ENCODE results near the gene TSHZ2.
"Not testable (repeated sequence)": the region's sequence is repeated elsewhere in the genome, so short reads cannot be mapped to it uniquely, and the experiment has no call there.

TSHZ2 gene

DNA sequence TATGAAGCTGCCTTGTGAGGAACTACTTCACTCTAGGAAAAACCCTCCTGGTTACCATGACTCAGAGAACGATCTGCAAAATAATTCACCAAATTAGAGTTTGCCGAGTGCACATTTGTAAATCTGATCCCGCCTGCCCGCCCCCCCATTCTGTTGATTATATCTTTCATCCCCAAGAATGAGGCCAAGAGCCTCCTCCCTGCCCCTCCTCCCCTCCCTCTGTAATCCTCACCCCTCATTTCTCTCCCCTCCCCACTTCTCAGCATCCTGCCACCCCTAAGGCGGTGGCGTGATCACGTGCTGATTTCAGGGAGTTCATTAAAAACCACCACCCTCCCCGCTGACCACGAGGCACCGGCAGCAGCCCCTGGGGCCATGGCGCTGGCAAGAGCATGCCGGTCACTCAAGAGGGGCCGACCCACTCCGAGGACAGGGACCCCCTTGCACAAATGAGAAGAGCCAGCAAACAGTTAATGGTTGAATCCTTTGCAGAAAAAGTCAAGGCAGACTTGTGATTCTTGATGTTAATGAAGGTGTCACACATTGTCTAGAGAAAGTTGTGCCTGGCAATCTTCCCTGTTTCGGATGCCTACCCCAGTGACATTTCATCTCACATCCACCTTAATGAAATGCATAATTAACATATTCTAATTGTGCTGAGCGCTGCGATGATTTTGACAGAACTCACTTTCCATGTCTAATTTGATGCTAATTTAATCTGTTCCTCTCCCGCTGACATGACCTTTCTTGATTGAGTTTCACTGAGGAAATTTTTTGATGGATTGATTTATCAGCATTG, 373.6 kb downstream of the TSHZ2 start:
- no peak for DNase-seq (ENCODE audit: low read depth)

DNA sequence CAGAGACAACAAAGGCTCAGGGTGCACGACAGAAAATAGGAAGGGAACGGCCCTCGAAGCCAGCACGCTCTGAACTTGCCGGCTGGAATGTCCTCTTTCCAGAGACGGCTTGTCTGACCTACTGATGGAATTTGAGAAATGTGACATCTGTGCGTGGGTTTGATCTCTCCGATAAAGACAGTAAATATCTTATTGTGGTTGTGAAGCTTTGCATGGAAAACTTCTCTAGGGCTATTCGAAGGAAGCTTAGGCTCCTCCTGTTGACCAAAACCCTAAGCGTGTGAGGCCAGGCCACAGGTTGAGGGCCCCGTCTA, 374.1 kb downstream of the TSHZ2 start:
- no peak for DNase-seq (ENCODE audit: low read depth)

DNA sequence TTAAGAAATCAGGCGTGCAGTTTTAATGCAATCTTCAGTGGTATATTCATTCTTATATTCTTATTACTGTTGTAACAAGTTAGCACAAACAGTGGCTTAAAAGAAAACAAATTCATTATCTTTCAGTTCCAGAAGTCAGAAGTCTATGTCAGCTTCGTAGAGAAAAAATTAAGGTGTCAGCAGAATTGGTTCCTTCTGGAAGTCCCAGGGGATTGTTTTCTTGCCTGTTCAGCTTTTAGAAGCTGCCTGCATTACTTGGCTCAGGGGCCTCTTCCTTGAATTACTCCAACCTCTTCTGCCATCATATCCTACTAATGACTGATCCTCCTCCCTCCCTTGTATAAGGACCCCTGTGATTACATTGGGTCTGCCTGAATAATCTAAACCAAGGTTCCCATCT, 377.6 kb downstream of the TSHZ2 start:
- DNase-seq (ENCODE audit: low read depth) = no peak

DNA sequence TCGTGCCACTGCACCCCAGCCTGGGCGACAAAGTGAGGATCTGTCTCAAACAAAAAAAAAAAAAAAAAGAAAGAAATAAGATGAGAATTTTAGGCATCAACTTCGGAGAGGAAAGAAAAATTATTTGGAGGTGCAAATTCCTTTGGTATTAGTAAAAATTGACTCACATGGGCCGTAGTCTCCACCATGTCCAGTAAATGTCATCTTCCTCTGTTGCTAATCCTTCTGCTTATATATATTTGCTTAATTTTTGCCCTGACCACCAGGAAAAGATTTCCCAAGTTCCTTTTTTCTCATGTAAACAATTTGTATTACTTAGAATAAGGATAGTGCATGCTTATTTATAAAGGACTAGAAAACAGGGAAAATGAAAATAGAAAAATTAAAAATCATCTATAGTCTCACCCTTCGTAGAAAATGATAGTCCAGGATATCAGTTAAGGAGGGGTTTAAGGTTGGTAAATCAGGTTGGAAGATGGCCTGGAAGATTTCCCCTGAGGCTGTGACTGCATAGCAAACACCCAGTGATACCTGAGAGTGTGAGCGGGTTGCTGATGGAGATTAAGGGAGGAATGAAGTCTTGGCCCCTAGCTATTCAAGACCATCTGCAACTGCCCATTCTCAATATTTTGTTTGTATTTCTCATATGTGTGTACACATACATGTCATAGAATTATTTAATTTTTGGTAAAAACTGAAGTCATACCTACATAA, 380.7 kb downstream of the TSHZ2 start:
- no peak for DNase-seq (ENCODE audit: low read depth)

DNA sequence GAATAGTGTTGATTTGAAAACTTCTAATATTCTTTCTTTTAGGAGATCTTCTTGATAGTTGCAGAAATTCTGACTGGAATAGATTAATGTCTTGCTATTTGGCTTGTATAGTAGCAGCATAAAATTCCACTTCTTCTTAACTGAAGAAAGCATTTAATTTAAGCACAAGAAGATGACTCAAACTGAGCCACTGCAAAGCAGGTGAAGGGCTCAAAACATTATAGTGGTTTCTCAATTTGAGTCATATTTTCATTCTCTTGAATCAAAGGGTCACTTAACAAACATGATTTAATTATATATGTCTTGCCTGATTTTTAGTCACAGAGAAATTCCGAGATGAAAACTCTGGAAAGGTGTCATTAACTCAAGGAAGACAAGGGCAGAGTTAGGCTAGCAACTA, 382.2 kb downstream of the TSHZ2 start:
- no peak for DNase-seq (ENCODE audit: low read depth)

DNA sequence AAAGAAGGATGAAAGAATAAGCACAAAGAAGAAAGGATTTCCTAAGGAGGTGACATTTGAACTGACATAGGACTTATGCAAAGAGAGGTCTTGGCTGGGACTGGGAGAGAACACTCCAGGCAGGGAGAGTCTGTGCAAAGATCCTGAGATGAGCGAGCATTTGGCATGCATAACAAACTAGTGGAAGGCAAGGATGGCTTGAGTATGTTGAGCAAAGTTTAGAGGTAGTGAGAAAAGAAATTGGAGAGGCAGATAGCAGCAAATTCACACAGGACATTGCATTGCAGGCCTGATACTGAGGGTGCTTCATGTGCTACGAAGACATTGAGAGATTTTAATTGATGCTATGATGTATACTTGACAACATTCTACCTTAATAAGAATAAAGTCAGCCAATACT, 383.6 kb downstream of the TSHZ2 start:
- no peak for DNase-seq (ENCODE audit: low read depth)

DNA sequence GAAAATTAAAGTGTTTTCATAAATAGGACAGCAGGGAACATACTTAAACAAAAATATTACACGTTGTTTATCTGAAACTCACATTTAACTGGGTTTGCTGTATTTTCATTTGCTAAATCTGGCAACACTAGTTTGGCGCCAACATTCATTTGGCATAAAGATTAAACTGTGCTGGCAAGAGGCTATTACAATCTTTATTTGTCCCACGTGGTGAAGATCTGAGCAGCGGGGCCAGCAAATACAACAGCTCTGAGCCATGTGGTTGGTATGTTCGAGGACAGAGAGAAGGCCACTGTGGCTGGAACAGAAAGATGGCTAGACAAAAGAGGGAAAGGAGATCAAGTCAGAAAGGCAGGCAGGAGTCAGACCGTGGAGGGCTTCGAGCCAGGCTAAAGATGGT, 387.3 kb downstream of the TSHZ2 start:
- no peak for DNase-seq (ENCODE audit: low read depth)

DNA sequence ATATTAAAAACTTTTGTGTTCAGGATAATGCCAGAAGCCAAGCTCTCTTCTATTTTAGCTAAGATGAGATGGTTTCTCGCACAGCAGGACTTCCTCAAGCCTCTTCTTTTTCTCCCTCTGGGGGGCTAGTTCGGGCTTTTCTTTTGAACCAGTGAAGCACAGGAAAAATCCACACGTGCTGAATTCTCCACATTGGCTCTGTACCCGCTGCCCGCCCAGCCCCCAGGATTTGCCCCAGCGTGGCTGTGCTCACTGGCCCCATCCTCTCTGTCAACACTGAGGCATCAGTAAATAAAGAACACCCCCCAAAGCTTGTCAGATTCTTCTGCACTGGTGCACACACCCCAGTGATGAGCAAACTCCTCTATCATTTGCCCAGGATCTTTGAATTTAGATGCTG, 388.7 kb downstream of the TSHZ2 start:
- DNase-seq (ENCODE audit: low read depth) = no peak

DNA sequence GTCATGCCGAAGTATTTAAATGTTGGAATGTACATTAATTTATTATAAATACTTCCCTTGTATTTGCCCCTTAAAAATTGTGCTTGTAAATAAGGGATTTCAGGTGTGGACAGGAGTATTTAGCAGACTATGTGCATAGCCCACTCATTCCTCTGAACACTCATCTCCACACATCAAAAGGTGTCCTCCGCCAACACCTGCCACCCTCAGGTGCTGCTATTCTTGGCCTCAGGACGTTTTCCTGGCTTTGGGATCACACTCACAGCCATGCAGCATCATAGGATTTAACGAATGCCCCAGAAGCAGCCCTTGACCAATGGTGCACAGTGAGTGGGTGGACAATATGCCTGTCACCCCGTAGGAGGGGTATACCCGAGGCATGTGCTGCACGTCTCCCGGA, 390.6 kb downstream of the TSHZ2 start:
- DNase-seq (ENCODE audit: low read depth) = no peak

DNA sequence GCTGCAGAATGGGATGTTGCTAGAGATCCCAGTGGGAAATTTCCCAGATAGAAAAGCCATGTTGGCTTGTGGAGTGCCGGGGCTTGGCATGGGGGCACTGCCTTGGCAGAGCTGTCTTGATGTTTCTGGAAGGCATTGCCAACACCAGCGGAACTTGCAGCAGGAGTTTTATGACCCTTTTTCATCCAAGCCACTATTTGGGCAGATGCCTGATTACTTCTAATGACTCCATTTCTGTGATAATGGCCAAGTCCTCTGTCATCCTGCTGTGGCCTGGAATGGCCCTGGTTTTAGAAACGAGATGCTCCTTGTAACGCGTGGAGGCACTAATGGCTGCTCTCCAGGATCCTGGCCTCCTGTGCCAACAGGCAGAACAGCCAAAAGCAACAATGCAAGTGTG, 392.5 kb downstream of the TSHZ2 start:
- DNase-seq (ENCODE audit: low read depth) = no peak

DNA sequence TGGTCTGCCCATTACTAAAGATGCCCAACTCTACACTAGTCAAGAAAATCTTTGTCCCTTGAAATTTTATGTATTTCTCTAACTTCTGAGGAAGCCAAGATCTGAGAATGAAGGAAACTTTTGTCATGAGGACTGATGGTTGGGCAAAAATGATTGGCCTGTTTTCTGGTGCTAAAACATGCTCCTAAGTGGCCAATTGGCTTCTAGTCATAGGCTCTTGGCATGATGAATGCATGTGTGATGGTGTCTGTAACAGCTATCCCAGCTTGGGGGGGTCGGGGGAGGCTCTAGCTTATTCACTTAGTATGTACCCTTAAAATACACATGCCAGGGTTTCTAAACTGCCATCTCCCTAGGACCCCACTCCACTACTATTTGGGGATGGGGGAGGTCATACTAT, 392.9 kb downstream of the TSHZ2 start:
- no peak for DNase-seq (ENCODE audit: low read depth)

DNA sequence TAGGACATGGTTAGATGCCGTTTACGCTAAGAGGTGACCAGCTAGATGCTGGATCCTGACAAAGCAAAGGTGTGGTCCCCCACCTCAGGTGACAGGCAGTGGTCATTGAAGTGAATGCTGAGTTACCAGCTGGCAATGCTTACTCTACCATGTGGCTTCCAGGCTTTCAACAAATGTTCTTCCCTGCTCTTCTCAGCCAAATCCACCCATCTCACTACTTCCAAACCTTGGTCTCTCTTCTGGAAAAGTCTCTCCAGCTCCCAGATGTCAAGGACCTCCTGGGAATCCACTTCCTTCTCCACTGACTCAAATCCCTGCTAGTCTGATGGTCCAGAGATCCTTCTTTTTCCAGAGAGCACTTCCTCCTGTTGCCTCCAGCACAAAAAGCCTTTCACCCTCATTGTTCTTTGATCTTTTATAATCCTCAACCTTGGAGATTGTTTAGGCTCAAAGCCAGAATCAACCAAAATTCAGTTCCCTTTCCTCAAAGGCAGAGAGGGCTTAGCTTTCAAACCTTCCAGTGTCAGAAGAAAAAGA, 393.4 kb downstream of the TSHZ2 start:
- no peak for DNase-seq (ENCODE audit: low read depth)

DNA sequence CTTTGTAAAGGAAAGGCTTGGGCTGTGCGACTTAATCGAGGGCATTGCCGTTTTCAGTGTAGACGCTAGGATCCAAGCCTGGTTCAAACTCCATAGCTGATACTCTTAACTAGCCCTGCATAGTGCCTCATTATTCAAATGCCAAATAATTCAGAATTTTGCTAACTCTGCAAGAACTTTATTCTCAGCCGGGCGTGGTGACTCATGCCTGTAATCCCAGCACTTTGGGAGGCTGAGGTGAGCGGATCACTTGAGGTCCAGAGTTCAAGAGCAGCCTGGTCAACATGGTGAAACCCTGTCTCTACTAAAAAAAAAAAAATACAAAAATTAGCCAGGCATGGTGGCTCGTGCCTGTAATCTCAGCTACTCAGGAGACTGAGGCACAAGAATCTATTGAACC, 394.8 kb downstream of the TSHZ2 start:
- not testable (repeated sequence) for DNase-seq (ENCODE audit: low read depth)

DNA sequence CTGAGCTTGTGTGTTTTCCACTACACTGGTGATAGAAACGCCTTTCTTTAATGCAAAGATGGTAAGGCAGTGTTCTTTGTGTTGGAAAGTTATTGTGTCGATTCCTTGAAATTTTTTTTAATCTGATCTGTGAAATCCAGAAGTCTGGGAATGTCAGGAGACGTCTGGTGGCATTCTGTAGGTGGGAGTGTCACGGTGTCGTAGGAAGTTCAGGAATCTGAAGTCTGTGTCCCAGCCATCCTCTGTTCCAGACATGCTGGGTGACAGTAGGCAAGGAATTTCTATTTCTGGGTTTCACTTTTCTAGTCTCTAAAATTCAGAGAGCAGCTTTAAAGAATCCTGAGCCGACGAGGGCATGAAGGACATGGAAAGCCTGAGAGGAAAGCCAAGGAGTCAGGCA, 397.7 kb downstream of the TSHZ2 start:
- no peak for DNase-seq (ENCODE audit: low read depth)

DNA sequence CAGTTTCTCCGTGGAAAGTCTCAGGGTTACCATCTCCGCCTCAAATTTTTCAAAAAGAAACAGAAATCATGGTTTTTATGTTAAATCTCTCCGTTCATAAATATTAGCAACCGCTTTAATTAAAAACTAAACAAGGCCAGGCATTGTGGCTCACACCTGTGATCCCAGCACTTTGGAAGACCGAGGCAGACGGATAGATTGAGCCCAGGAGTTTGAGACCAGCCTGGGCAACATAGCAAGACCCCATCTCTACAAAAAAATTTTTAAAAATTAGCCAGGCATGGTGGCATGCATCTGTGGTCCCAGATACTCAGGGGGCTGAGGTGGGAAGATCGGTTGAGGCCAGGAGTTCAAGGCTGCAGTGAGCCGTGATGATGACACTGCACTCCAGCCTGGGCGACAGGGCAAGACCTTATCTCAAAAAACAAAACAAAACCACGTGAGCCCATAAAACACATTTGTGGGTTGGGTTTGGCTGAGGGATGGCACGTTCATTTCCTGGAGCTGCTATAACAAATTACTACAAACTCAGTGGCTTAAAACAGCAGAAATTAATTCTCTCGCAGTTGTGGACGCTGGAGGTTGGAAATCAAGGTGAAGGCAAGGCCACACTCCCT, 398.3 kb downstream of the TSHZ2 start:
- no peak for DNase-seq (ENCODE audit: low read depth)

DNA sequence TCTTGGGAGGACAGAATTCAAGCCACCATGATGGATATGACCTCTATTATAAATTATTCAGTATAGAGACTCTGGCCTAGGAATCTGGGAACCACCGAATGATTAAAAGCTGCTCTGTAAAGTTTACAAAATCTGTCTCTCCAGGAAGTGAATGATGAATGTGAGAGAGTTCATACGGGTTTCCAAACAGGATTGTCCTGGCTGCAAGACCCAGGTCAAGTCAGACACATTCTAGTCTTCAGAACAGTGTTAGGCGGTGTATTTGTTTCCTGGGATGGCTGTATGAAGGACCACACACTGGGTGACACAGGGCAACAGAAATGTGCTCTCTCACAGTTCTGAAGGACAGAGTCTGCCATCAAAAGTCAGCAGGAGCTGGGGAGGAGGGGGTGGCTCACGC, 399.1 kb downstream of the TSHZ2 start:
- DNase-seq (ENCODE audit: low read depth) = no peak

DNA sequence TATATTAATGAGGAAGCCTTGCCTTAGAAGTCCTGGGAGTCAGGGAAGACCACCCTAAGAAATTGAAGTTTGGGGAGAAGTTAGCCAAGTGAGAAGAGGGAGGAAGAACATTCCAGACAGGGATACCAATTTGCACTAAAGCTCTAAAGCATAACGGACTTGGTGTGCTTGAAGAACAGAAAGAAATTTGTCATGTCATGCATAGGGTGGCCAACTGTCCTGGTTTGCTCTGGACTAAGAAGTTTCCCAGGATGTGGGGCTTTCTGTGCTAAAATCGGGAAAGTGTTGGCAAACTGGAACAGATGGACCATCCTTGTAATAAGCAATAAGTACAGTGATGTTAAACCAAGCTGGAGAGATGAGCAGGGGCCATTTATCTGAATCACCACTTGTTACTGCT, 403.9 kb downstream of the TSHZ2 start:
- DNase-seq (ENCODE audit: low read depth) = no peak

DNA sequence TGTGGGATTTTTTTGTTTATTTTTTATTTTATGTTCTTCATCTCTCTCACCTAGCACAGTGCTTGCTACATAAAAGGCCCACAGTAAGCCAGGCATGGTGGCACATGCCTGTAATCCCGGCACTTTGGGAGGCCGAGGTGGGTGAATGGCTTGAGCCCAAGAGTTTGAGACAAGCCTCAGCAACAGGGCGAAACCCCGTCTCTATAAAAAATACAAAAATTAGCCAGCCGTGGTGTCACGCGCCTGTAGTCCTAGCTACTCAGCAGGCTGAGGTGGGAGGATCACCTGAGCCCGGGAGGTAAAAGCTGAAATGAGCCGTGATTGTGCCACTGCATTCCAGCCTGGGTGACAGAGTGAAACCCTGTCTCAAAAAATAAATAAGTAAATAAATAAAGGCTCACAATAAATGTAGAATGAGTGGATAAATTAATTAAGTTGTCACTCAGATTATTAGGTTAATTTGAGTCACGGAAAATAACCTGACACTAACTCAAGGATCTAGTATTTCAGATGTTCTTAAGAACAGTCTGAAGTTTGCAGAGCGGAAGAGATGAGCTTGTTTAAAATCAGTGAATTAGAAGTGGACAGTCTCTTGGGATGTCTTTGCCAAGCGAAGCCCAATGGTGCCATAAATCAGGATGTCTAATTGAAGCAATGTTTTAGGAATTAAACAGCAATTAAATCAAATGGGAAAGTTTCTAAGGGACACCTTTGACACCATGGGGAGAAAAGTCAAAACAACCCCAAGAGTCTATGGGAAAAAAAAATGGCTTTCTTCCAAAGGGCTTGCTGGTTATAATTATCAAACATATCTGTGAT, 407.1 kb downstream of the TSHZ2 start:
- DNase-seq (ENCODE audit: low read depth) = no peak

DNA sequence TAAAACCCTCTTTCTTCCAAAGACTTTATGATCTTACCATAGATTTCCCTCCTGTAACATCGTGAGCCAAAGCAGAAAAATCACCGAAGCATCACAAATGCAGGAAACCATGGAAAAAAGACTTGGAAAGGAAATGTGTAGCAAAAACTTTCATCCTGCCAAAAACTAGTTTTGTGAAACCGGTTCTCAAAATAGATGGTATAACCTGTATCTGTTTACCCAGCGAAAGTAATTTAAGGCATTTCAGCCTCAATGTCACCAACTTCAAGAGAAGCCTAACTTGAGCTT, 407.6 kb downstream of the TSHZ2 start:
- DNase-seq (ENCODE audit: low read depth) = no peak

DNA sequence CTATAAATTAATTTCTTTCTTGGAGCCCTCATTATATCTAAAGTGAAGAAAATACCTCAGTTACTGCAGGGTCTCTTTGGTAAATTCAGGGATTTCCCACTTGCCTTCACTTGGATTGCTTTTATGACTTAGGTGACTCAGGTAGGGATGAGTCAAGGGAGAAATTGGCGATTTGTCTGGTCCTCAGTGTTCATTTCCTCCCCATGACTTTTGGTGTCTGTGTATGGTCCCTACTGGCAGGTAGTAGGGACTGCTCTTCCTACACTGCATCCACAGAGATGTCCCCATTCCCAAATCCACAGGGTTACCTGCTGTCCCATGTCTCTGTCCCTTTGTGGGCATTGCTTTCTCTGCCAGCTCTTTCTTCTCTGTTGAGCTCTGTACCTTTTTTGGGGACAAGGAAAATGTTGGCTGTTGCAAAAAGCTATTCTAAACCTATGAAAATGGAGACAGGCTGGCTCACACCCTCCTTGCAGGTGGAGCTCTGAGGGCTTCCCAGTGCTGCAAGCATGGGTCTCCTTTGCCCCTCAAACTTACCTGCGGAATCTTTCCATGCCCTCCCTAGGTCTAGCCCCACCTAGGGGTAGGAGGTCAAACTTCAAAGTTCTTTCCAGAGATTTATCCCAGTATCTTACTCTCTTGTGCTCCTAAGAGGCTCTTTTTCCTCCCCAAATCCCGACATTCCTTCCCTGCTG, 409.6 kb downstream of the TSHZ2 start:
- DNase-seq (ENCODE audit: low read depth) = no peak

DNA sequence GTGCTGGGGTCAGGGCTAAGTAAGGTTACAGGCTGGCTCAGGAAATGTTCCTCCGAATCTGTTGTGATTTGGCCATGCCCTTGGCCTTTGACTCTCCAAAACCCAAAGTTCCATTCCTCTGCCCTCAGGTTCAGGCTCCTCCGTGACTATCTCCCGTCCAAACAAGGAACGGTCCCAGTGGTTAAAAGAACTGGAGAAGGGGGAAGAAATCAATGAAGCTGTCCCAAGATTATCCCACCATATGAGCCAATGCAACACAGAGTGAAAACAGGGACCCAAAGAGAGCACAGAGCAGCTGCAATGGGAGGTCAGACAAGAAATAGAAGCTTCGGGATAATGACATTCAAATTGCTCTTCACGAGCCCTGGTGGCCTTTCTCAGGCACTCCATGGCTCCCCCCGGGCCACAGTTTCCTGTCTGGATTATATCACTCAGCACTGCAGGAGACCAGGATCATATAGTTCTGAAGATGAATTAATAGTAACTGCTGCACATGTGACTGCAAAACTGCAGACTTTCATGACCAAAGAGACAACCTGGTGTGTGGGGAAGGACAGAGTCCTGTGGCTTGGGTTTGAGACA, 410.2 kb downstream of the TSHZ2 start:
- DNase-seq (ENCODE audit: low read depth) = no peak

DNA sequence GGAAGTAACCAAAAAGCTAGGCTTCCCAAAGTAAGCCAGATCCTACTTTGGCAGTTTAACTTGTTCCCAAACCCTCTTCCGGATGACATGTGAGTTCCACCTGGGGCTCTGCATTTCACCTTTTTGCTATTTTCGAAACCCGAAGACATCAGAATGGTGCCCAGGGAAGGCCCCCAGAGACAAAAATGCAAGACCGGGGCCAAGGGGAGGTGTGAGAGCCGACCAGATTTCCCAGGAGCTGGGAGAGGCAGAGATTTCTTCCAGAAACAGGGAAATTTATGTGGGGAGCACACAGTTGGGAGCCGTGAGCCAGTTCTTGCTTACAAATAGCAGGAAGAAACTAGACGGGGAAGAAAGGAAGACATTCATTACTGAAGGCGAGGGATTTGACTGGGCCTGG, 411.8 kb downstream of the TSHZ2 start:
- no peak for DNase-seq (ENCODE audit: low read depth)

All from GM04504 (cell line).